ENCODE results near the gene GRK5. TPM values are rescaled to one million over a fixed set of nuclear protein-coding genes. Genes with fewer than 3 reads are reported as not detected.

GRK5 gene
- total RNA-seq, 1 donor from 2014 or later = 4.3 TPM

DNA sequence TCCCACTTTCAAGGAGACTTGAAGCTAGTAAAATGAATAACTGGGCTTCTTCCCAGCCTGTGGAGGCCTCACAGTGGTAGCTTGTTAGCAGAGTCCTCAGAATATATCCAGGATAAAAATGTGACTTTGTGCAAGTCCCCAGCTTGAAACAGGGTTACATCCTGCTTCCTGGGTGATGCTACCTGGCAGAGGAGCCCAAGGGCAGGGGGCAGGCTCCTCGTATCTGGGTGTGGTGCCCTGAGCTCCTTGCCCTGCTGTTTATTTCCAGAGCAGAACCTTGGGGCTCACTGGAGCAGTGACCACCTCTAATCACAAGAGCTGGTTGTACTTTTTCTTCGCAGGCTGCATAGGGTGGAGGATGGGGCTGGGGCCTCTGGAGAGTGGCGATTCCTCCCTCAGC, 94.8 kb downstream of the GRK5 start:
- H3K27ac ChIP-seq = no peak overlapping the region
- H3K4me3 Mint-ChIP-seq = no peak overlapping the region
- TF ChIP-seq EZH2phosphoT487 (IDR thresholded peaks at IDR 0.05) = no peak
- TF ChIP-seq, protein P1, sequence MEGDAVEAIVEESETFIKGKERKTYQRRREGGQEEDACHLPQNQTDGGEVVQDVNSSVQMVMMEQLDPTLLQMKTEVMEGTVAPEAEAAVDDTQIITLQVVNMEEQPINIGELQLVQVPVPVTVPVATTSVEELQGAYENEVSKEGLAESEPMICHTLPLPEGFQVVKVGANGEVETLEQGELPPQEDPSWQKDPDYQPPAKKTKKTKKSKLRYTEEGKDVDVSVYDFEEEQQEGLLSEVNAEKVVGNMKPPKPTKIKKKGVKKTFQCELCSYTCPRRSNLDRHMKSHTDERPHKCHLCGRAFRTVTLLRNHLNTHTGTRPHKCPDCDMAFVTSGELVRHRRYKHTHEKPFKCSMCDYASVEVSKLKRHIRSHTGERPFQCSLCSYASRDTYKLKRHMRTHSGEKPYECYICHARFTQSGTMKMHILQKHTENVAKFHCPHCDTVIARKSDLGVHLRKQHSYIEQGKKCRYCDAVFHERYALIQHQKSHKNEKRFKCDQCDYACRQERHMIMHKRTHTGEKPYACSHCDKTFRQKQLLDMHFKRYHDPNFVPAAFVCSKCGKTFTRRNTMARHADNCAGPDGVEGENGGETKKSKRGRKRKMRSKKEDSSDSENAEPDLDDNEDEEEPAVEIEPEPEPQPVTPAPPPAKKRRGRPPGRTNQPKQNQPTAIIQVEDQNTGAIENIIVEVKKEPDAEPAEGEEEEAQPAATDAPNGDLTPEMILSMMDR (IDR thresholded peaks at IDR 0.05) = no peak
- no peaks in the 10 kb centered on the region for H3K79me2 ChIP-seq (ENCODE audit: low read depth)
- no peak overlapping the region for H2AFZ ChIP-seq (replicated peaks)
- H3F3A ChIP-seq (ENCODE audit: low read depth) = no peaks in the 10 kb centered on the region
- H3K9me3 ChIP-seq (ENCODE audit: low read depth) = no peaks in the 10 kb centered on the region
- no peaks in the 10 kb centered on the region for H3K27me3 ChIP-seq
- H3K4me1 Mint-ChIP-seq = peaks cover 31% of the 10 kb centered on the region
- H3K4me1 ChIP-seq = peaks cover 9% of the 10 kb centered on the region
- peaks cover 5% of the 10 kb centered on the region for H3K36me3 Mint-ChIP-seq
- no peak overlapping the region for H3K27ac Mint-ChIP-seq
- DNase-seq (ENCODE audit: low spot score) = no peak
- no peaks in the 10 kb centered on the region for H3K27me3 Mint-ChIP-seq (ENCODE audit: insufficient read depth, low read depth)
- no peak overlapping the region for H3K4me3 ChIP-seq
- H3K36me3 ChIP-seq = no peaks in the 10 kb centered on the region
- H3K4me2 ChIP-seq = no peak overlapping the region
- no peaks in the 10 kb centered on the region for H4K20me1 ChIP-seq (ENCODE audit: low read depth)
- H3K9ac ChIP-seq = no peak overlapping the region
- peaks cover 13% of the 10 kb centered on the region for H3K9me3 Mint-ChIP-seq

DNA sequence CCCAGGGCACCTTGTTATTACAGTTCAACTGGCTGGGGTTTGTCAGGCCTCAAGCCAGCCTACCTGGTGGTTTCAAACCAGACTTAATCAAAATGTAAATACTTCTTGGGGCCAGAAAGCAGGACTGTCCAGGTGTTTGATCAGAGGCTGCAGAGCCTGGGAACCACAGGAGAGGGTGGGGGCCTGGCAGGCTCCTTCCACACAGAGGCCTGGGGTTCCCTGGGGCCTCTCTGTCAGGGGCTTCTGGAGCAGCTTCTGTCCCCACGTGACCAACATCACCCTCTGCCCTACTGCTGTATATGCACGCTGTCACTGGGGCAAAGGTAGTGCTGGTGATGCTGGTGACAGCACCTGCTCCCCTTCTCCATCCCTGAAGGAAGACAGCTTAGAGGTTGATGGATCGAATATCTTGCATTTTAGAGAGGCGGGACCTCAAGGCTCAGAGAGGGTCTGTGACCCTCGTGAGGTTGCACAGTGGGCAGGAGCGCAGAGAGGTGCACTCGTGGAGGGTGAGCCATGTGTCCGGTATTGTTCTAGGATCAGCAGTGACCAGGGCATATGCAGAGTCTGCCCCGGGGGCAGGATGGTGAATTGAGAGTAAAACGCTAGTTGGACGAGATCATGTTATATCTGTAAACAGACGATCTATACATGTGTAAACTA, 95.4 kb downstream of the GRK5 start:
- Histone ChIP-seq H3K4me3 (no peak overlapping the region), H3K27me3 (no peaks in the 10 kb centered on the region), H3K9ac (no peak overlapping the region), H3K4me2 (no peak overlapping the region), H2AFZ (replicated peaks) (no peak overlapping the region), H3F3A (ENCODE audit: low read depth) (no peaks in the 10 kb centered on the region), H3K36me3 (no peaks in the 10 kb centered on the region), H4K20me1 (ENCODE audit: low read depth) (no peaks in the 10 kb centered on the region), H3K4me1 (peaks cover 9% of the 10 kb centered on the region), H3K27ac (no peak overlapping the region), H3K79me2 (ENCODE audit: low read depth) (no peaks in the 10 kb centered on the region), H3K9me3 (ENCODE audit: low read depth) (no peaks in the 10 kb centered on the region)
- no peak for DNase-seq (ENCODE audit: low spot score)
- no peaks in the 10 kb centered on the region for H3K27me3 Mint-ChIP-seq (ENCODE audit: insufficient read depth, low read depth)
- peaks cover 37% of the 10 kb centered on the region for H3K4me1 Mint-ChIP-seq
- peaks cover 4% of the 10 kb centered on the region for H3K36me3 Mint-ChIP-seq
- TF ChIP-seq EZH2phosphoT487 (IDR thresholded peaks at IDR 0.05) = no peak
- TF ChIP-seq, protein P1 (IDR thresholded peaks at IDR 0.05) = no peak
- H3K27ac Mint-ChIP-seq = no peak overlapping the region
- H3K4me3 Mint-ChIP-seq = no peak overlapping the region
- H3K9me3 Mint-ChIP-seq = peaks cover 8% of the 10 kb centered on the region

DNA sequence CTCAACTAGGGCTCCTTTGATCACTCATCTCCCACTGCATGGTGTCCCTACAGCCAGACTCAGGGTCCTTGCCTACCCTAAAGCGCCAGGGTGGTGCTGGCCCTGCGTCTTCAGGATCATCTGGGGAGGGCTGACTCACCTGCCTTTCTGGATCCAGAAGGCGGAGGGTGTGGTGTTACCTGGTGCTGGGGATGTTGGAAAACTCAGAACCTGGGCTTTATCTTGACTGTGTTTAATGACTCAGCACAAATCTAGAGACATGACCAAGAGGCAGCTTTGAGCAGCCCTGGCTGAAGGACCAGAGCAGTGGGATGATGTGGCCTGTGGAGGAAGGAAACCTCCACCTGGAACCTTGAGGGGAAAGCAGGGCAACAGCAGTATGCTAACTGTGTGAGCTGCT, 96.5 kb downstream of the GRK5 start:
- no peak overlapping the region for H3K4me3 ChIP-seq
- peaks cover 39% of the 10 kb centered on the region for H3K4me1 Mint-ChIP-seq
- H3K9me3 ChIP-seq (ENCODE audit: low read depth) = no peaks in the 10 kb centered on the region
- H3K9me3 Mint-ChIP-seq = peaks cover under 1% of the 10 kb centered on the region
- DNase-seq (ENCODE audit: low spot score) = no peak
- no peak overlapping the region for H3K9ac ChIP-seq
- H2AFZ ChIP-seq (replicated peaks) = no peak overlapping the region
- no peaks in the 10 kb centered on the region for H3K27me3 ChIP-seq
- H3K4me1 ChIP-seq = peaks cover 20% of the 10 kb centered on the region
- no peaks in the 10 kb centered on the region for H3K36me3 ChIP-seq
- H3K27ac ChIP-seq = no peak overlapping the region
- H4K20me1 ChIP-seq (ENCODE audit: low read depth) = no peaks in the 10 kb centered on the region
- H3K27ac Mint-ChIP-seq = no peak overlapping the region
- TF ChIP-seq EZH2 (IDR thresholded peaks at IDR 0.05) (no peak), EZH2phosphoT487 (IDR thresholded peaks at IDR 0.05) (no peak)
- TF ChIP-seq, protein P1 (IDR thresholded peaks at IDR 0.05) = no peak
- no peak overlapping the region for H3K4me3 Mint-ChIP-seq
- H3K4me2 ChIP-seq = no peak overlapping the region
- H3K79me2 ChIP-seq (ENCODE audit: low read depth) = no peaks in the 10 kb centered on the region
- no peaks in the 10 kb centered on the region for H3F3A ChIP-seq (ENCODE audit: low read depth)
- no peaks in the 10 kb centered on the region for H3K27me3 Mint-ChIP-seq (ENCODE audit: insufficient read depth, low read depth)
- H3K36me3 Mint-ChIP-seq = no peaks in the 10 kb centered on the region
